Stomach (tissue), 4 donors: ENCODE measurements around the gene SEC22C.

Experiments
- CTCF ChIP-seq, 7 experiments: fragments of 450-650 bp in 4 of 7; fragments of 200-600 bp in 3 of 7; sonication (generic) in 3 of 7; IDR thresholded peaks; one replicate each; pipeline ENCODE4 v1.5.1; 2016 to 2019; ENCODE audit warnings: antibody characterized with exemption in 7 of 7, control low read depth in 2 of 7, mild to moderate bottlenecking in 1 of 7
- POLR2AphosphoS5 ChIP-seq, 3 donors: sonication (generic); formaldehyde crosslinking; IDR thresholded peaks; one replicate each; pipeline ENCODE4 v1.6.1; 2016; ENCODE audit warnings: antibody characterized with exemption in 3 of 3

- no peak for TF ChIP-seq POLR2AphosphoS5 (IDR thresholded peaks at IDR 0.05)
- TF ChIP-seq CTCF (IDR thresholded peaks at IDR 0.05): no peak
Observed at GRCh38 chr3:42546691-42547213, 35.0 kb downstream of the SEC22C start.
